H1 (cell line): Measurements from ENCODE around the gene SLC39A2. TPM values are rescaled to one million over a fixed set of nuclear protein-coding genes. Genes with fewer than 3 reads are reported as not detected.
"Not testable (repeated sequence)": the region's sequence is repeated elsewhere in the genome, so short reads cannot be mapped to it uniquely, and the experiment has no call there.

ENCODE experiments used
- CTCF ChIA-PET: fragments of 300-600 bp; sonication (Branson Sonifier 250); formaldehyde crosslinking; loops from one replicate; lab custom pipeline; 2021; ENCODE audit not compliant: partially characterized antibody; lab: Charles Lee
- POLR2A ChIA-PET: fragments of 300-600 bp; sonication (Branson Sonifier 250); formaldehyde crosslinking; loops from one replicate; lab custom pipeline; 2021; ENCODE audit warnings: inconsistent platforms; ENCODE audit not compliant: partially characterized antibody; lab: Charles Lee
- DNase-seq, 2 experiments: peaks; one replicate each; pipeline versions ENCODE4 v3.0.0 to v3.0.0-alpha.2; 2010 to 2022; ENCODE audit warnings: low spot score in 2 of 2, low read depth in 1 of 2, mixed read lengths in 1 of 2
- FAIRE-seq: peaks from 2 replicates; lab custom pipeline; 2011; peaks lifted over from hg19 to GRCh38; lab: Jason Lieb, UNC
- H2AFZ ChIP-seq: 2 replicates; pipeline ENCODE4 v1.8.1; 2012; ENCODE audit warnings: low read length, inconsistent platforms
- H2AK5ac ChIP-seq: 2 replicates; pipeline ENCODE4 v1.6.1; 2013; ENCODE audit warnings: low read depth, low read length
- H2BK120ac ChIP-seq: replicated peaks from 2 replicates; pipeline ENCODE3; 2013; ENCODE audit warnings: low read depth, low read length, inconsistent platforms
- H2BK12ac ChIP-seq: 2 replicates; pipeline ENCODE4 v1.6.1; 2013; ENCODE audit warnings: low read depth, low read length
- H2BK15ac ChIP-seq: 2 replicates; pipeline ENCODE4 v1.6.1; 2013; ENCODE audit warnings: low read length
- H2BK20ac ChIP-seq: 2 replicates; pipeline ENCODE4 v1.6.1; 2013; ENCODE audit warnings: low read length
- H2BK5ac ChIP-seq: 2 replicates; pipeline ENCODE4 v1.6.1; 2013; ENCODE audit warnings: low read depth, low read length
- H3K14ac ChIP-seq: 2 replicates; pipeline ENCODE4 v1.6.1; 2013; ENCODE audit warnings: inconsistent platforms; ENCODE audit not compliant: insufficient read length
- H3K18ac ChIP-seq: 2 replicates; pipeline ENCODE4 v1.6.1; 2013; ENCODE audit warnings: low read length; ENCODE audit errors: extremely low read depth
- H3K23ac ChIP-seq: 2 replicates; pipeline ENCODE4 v1.6.1; 2013; ENCODE audit warnings: inconsistent platforms; ENCODE audit not compliant: insufficient read length
- H3K23me2 ChIP-seq: 2 replicates; pipeline ENCODE4 v1.6.1; 2013; ENCODE audit warnings: low read depth, low read length
- H3K27ac ChIP-seq: 2 replicates; pipeline ENCODE4 v1.6.1; 2011; ENCODE audit warnings: low read depth, low read length, inconsistent platforms
- H3K27me3 ChIP-seq, 4 experiments: replicated peaks in 1 of 4; 1 replicate in 1 of 4; 2 replicates in 3 of 4; pipeline versions ENCODE4 v1.6.1 to v1.8.1; 2011 to 2013; ENCODE audit warnings: low read length in 3 of 4, mild to moderate bottlenecking in 3 of 4, inconsistent platforms in 2 of 4, mixed read lengths in 2 of 4, moderate library complexity in 1 of 4; ENCODE audit not compliant: control insufficient read depth in 3 of 4, insufficient read depth in 3 of 4; ENCODE audit errors: extremely low read depth in 1 of 4
- H3K36me3 ChIP-seq, 4 experiments: 2 replicates each; pipeline versions ENCODE4 v1.6.1 to v1.8.1; 2011 to 2013; ENCODE audit warnings: mild to moderate bottlenecking in 4 of 4, low read length in 3 of 4, moderate library complexity in 2 of 4, control low read depth in 1 of 4, inconsistent platforms in 1 of 4; ENCODE audit not compliant: insufficient read depth in 4 of 4, control insufficient read depth in 2 of 4
- H3K4ac ChIP-seq: replicated peaks from 2 replicates; pipeline ENCODE3; 2013; ENCODE audit warnings: low read length, low read depth, mixed read lengths, inconsistent platforms; ENCODE audit not compliant: insufficient read length
- H3K4me1 ChIP-seq, 4 experiments: replicated peaks in 1 of 4; 1 replicate in 1 of 4; 2 replicates in 3 of 4; pipeline versions ENCODE4 v1.6.1 to v1.8.1; 2011 to 2013; ENCODE audit warnings: low read length in 3 of 4, inconsistent platforms in 2 of 4, mixed read lengths in 1 of 4; ENCODE audit not compliant: insufficient read depth in 4 of 4, control insufficient read depth in 3 of 4
- H3K4me2 ChIP-seq, 2 experiments: 2 replicates each; pipeline versions ENCODE4 v1.6.1 to v1.8.1; 2011 to 2013; ENCODE audit warnings: low read depth in 2 of 2, low read length in 2 of 2, control low read depth in 1 of 2, inconsistent platforms in 1 of 2, mild to moderate bottlenecking in 1 of 2; ENCODE audit not compliant: insufficient read depth in 1 of 2
- H3K4me3 ChIP-seq, 4 experiments: fragments of 200-600, 300-600 bp in 1 of 4; sonication (generic), shearing (Covaris generic), sonication (Bioruptor Twin) in 1 of 4; 2 replicates each; pipeline versions ENCODE4 v1.5.1 to v1.8.1; 2011 to 2016; ENCODE audit warnings: low read length in 4 of 4, low read depth in 3 of 4, control low read depth in 2 of 4, inconsistent platforms in 2 of 4, mild to moderate bottlenecking in 2 of 4, mixed read lengths in 1 of 4, moderate library complexity in 1 of 4; ENCODE audit not compliant: insufficient read depth in 2 of 4; ENCODE audit errors: extremely low read depth in 1 of 4
- H3K56ac ChIP-seq: replicated peaks from 2 replicates; pipeline ENCODE3; 2013; ENCODE audit warnings: low read depth, mild to moderate bottlenecking, mixed read lengths, low read length, inconsistent platforms; ENCODE audit not compliant: insufficient read length
- H3K79me1 ChIP-seq: 2 replicates; pipeline ENCODE4 v1.6.1; 2013; ENCODE audit warnings: low read depth, low read length, control low read depth
- H3K79me2 ChIP-seq, 2 experiments: 2 replicates each; pipeline versions ENCODE4 v1.6.1 to v1.8.1; 2012 to 2013; ENCODE audit warnings: low read length in 2 of 2, mild to moderate bottlenecking in 2 of 2, inconsistent platforms in 1 of 2; ENCODE audit not compliant: insufficient read depth in 2 of 2, control insufficient read depth in 1 of 2
- H3K9ac ChIP-seq, 4 experiments: replicated peaks in 1 of 4; 1 replicate in 1 of 4; 2 replicates in 3 of 4; pipeline versions ENCODE4 v1.6.1 to v1.8.1; 2011 to 2013; ENCODE audit warnings: low read depth in 3 of 4, low read length in 3 of 4, control low read depth in 2 of 4, mild to moderate bottlenecking in 2 of 4, moderate library complexity in 2 of 4, inconsistent platforms in 1 of 4; ENCODE audit errors: extremely low read depth in 1 of 4
- H3K9me3 ChIP-seq, 2 experiments: 2 replicates each; pipeline versions ENCODE4 v1.6.1 to v1.8.1; 2012 to 2013; ENCODE audit warnings: mild to moderate bottlenecking in 2 of 2, moderate library complexity in 2 of 2, control low read depth in 1 of 2, inconsistent platforms in 1 of 2, low read depth in 1 of 2, low read length in 1 of 2, mixed read lengths in 1 of 2; ENCODE audit not compliant: insufficient read depth in 2 of 2
- H4K20me1 ChIP-seq, 2 experiments: replicated peaks in 1 of 2; 2 replicates each; pipeline versions ENCODE3 to v1.8.1; 2011 to 2013; ENCODE audit warnings: inconsistent platforms in 2 of 2, low read length in 2 of 2, mild to moderate bottlenecking in 1 of 2; ENCODE audit not compliant: insufficient read depth in 2 of 2, control insufficient read depth in 1 of 2
- H4K5ac ChIP-seq: 2 replicates; pipeline ENCODE4 v1.6.1; 2013; ENCODE audit warnings: low read length, low read depth, mixed read lengths, inconsistent platforms; ENCODE audit not compliant: insufficient read length
- H4K8ac ChIP-seq: 2 replicates; pipeline ENCODE4 v1.8.0; 2013; ENCODE audit warnings: mild to moderate bottlenecking, moderate library complexity, low read length, inconsistent platforms; ENCODE audit not compliant: insufficient read depth; ENCODE audit errors: extremely low read depth
- H4K91ac ChIP-seq: replicated peaks from 2 replicates; pipeline ENCODE3; 2013; ENCODE audit warnings: low read length, mixed read lengths, inconsistent platforms; ENCODE audit not compliant: insufficient read length
- whole genome bisulfite sequencing, 2 experiments: shearing (Covaris generic) in 1 of 2; methylation state at CpG; one replicate each; pipeline versions ENCODE4 v1.1.6 to v1.1.7; 2013 to 2015; ENCODE audit warnings: low lambda C conversion rate in 2 of 2, mixed read lengths in 2 of 2, inconsistent platforms in 1 of 2, low coverage in 1 of 2, missing lambda C conversion rate in 1 of 2; ENCODE audit not compliant: insufficient replicate concordance in 2 of 2, insufficient coverage in 1 of 2, insufficient read length in 1 of 2; ENCODE audit errors: extremely low coverage in 1 of 2, missing lambda C conversion rate in 1 of 2; 5-methylcytosine and 5-hydroxymethylcytosine counted together
- polyA plus RNA-seq, 7 experiments: library from polyadenylated mRNA; depleted of rRNA in 3 of 7; stranded (reverse) in 5 of 7; unstranded in 2 of 7; fragments of >200 nt in 5 of 7; fragments of 200-250 nt in 2 of 7; gene quantifications; 1 replicate in 5 of 7; 2 replicates in 1 of 7; 4 replicates in 1 of 7; pipeline versions ENCODE4 v1.2.1 to v1.2.3, GENCODE V29; 2011 to 2013; ENCODE audit warnings: missing spikeins in 2 of 7, mixed read lengths in 2 of 7
- total RNA-seq: library from RNA; stranded (reverse); fragmentation: NEBNext Ultra II Directional; extraction: Animal tissue kit (Norgen Biotek cat#: 25700); gene quantifications from 2 replicates; pipeline ENCODE4 v1.2.1, GENCODE V29; 2021

SLC39A2 gene
- total and polyA plus RNA-seq, 2 of the 8 experiments (the other 6 are each of a cell fraction or from before 2014, with no cell fraction given), result 0.14 to 0.22 TPM

DNA sequence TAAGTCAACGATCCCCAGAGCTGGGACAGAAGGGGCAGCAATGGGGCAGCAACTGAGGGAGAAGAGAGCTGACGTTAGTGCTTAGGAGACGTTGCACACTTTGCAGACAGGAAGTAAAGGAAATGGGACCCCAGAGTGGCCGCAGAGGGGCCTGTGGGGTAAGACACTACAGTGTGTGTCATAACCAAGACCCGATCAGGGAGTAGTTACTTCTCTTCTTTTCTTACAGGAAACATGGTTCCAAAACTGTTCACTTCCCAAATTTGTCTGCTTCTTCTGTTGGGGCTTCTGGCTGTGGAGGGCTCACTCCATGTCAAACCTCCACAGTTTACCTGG is 43.6 kb upstream of the SLC39A2 start:
- H3K4me3 ChIP-seq, H4K91ac ChIP-seq, H3K27ac ChIP-seq, H2BK120ac ChIP-seq, H2BK12ac ChIP-seq, H3K4ac ChIP-seq, H2BK5ac ChIP-seq, H3K36me3 ChIP-seq, H3K9ac ChIP-seq, DNase-seq, H3K4me1 ChIP-seq, H3K79me1 ChIP-seq, H3K27me3 ChIP-seq, POLR2A ChIA-PET, H3K18ac ChIP-seq, H2BK15ac ChIP-seq, H3K4me2 ChIP-seq, H3K9me3 ChIP-seq, H4K5ac ChIP-seq, H2AFZ ChIP-seq, FAIRE-seq, H3K14ac ChIP-seq, H3K56ac ChIP-seq, H2BK20ac ChIP-seq, H4K20me1 ChIP-seq, H3K23me2 ChIP-seq, H3K79me2 ChIP-seq, H2AK5ac ChIP-seq, H4K8ac ChIP-seq, H3K23ac ChIP-seq: not testable (repeated sequence)
- CTCF ChIA-PET, result interaction anchor here (1.2 kb wide), 1 partner anchor 98 kb away, joined by 3 read pairs; no protein-coding TSS in a partner anchor
- WGBS, 2 experiments, result 80% methylated on average over 5 of the region's 5 CpGs; no CpG with 5 or more reads in 1 of the 2 experiments
